Liver (tissue), 9 donors: ENCODE results near the gene CEL. TPM values are rescaled to one million over a fixed set of nuclear protein-coding genes. Genes with fewer than 3 reads are reported as not detected.
"Not testable (repeated sequence)": the region's sequence is repeated elsewhere in the genome, so short reads cannot be mapped to it uniquely, and the experiment has no call there.

Experiments used
- DNase-seq: peaks from one replicate; pipeline ENCODE4 v3.0.0-alpha.2; 2017; ENCODE audit warnings: low spot score
- H3K27ac ChIP-seq, 2 donors: one replicate each; pipeline ENCODE4 v1.7.0; 2013; ENCODE audit warnings: inconsistent platforms in 2 of 2, low read length in 2 of 2, control low read depth in 1 of 2, low read depth in 1 of 2, mild to moderate bottlenecking in 1 of 2
- H3K27me3 ChIP-seq, 4 donors: one replicate each; pipeline versions ENCODE4 v1.6.1 to v1.7.0; 2013; ENCODE audit warnings: low read length in 3 of 4, inconsistent platforms in 1 of 4, mild to moderate bottlenecking in 1 of 4, moderate library complexity in 1 of 4; ENCODE audit not compliant: control insufficient read depth in 4 of 4, insufficient read depth in 4 of 4
- H3K36me3 ChIP-seq, 4 donors: one replicate each; pipeline versions ENCODE4 v1.6.1 to v1.7.0; 2013; ENCODE audit warnings: low read length in 3 of 4, mild to moderate bottlenecking in 3 of 4, low read depth in 1 of 4, moderate library complexity in 1 of 4; ENCODE audit not compliant: control insufficient read depth in 4 of 4, insufficient read depth in 3 of 4
- H3K4me1 ChIP-seq, 4 donors: one replicate each; pipeline versions ENCODE4 v1.6.1 to v1.7.0; 2013; ENCODE audit warnings: low read length in 3 of 4, mild to moderate bottlenecking in 3 of 4, moderate library complexity in 1 of 4; ENCODE audit not compliant: control insufficient read depth in 4 of 4, insufficient read depth in 4 of 4
- H3K4me3 ChIP-seq, 3 donors: one replicate each; pipeline versions ENCODE4 v1.6.1 to v1.7.0; 2013; ENCODE audit warnings: low read length in 3 of 3, control low read depth in 1 of 3, low read depth in 1 of 3, mild to moderate bottlenecking in 1 of 3
- H3K9ac ChIP-seq, 2 donors: one replicate each; pipeline ENCODE4 v1.7.0; 2013; ENCODE audit warnings: low read length in 2 of 2, mild to moderate bottlenecking in 2 of 2, moderate library complexity in 2 of 2, control low read depth in 1 of 2, low read depth in 1 of 2
- H3K9me3 ChIP-seq, 4 donors: one replicate each; pipeline versions ENCODE4 v1.6.1 to v1.7.0; 2013; ENCODE audit warnings: low read length in 3 of 4; ENCODE audit not compliant: control insufficient read depth in 4 of 4
- ATF3 ChIP-seq: IDR thresholded peaks from 2 replicates; pipeline ENCODE4 v1.6.1; 2016; ENCODE audit warnings: antibody characterized with exemption
- EGR1 ChIP-seq, 2 donors: IDR thresholded peaks; 2 replicates each; pipeline ENCODE4 v1.6.1; 2016 to 2018; ENCODE audit warnings: antibody characterized with exemption in 2 of 2, low read depth in 2 of 2
- FOXA1 ChIP-seq: IDR thresholded peaks from 2 replicates; pipeline ENCODE4 v1.6.1; 2016; ENCODE audit warnings: antibody characterized with exemption
- FOXA2 ChIP-seq: IDR thresholded peaks from 2 replicates; pipeline ENCODE4 v1.6.1; 2016; ENCODE audit warnings: antibody characterized with exemption
- GABPA ChIP-seq, 2 donors: IDR thresholded peaks in 1 of 2; conservative IDR thresholded peaks in 1 of 2; 2 replicates each; pipeline ENCODE4 v1.6.1; 2016; ENCODE audit warnings: antibody characterized with exemption in 2 of 2, mild to moderate bottlenecking in 1 of 2, moderate library complexity in 1 of 2
- HNF4A ChIP-seq, 2 donors: conservative IDR thresholded peaks; 2 replicates each; pipeline ENCODE4 v1.6.1; 2016; ENCODE audit warnings: antibody characterized with exemption in 2 of 2, mild to moderate bottlenecking in 2 of 2
- HNF4G ChIP-seq: IDR thresholded peaks from 2 replicates; pipeline ENCODE4 v1.6.1; 2016; ENCODE audit warnings: antibody characterized with exemption
- JUND ChIP-seq, 2 donors: IDR thresholded peaks; 2 replicates each; pipeline ENCODE4 v1.6.1; 2016; ENCODE audit warnings: antibody characterized with exemption in 2 of 2
- RAD21 ChIP-seq, 2 donors: IDR thresholded peaks; 2 replicates each; pipeline ENCODE4 v1.6.1; 2016; ENCODE audit warnings: antibody characterized with exemption in 2 of 2, mild to moderate bottlenecking in 2 of 2
- SP1 ChIP-seq: IDR thresholded peaks from 2 replicates; pipeline ENCODE4 v1.6.1; 2018; ENCODE audit warnings: antibody characterized with exemption, mild to moderate bottlenecking
- TAF1 ChIP-seq: conservative IDR thresholded peaks from 2 replicates; pipeline ENCODE4 v1.6.1; 2016; ENCODE audit warnings: antibody characterized with exemption, mild to moderate bottlenecking
- YY1 ChIP-seq: IDR thresholded peaks from 2 replicates; pipeline ENCODE4 v1.6.1; 2016; ENCODE audit warnings: antibody characterized with exemption, mild to moderate bottlenecking
- WGBS: extraction: QIAGEN DNeasy Blood & Tissue Kit; methylation state at CpG from one replicate; pipeline ENCODE4 v1.1.7; 2013; 5-methylcytosine and 5-hydroxymethylcytosine counted together
- polyA plus RNA-seq, 2 donors: library from polyadenylated mRNA; stranded (reverse) in 1 of 2; unstranded in 1 of 2; fragments of 200-250 nt in 1 of 2; fragments of >200 nt in 1 of 2; fragmentation: Nextera tagmentation in 1 of 2; extraction: Ambion mirVana in 1 of 2; gene quantifications; one replicate each; pipeline versions ENCODE4 v1.2.1 to v1.2.3, GENCODE V29; 2013 to 2015
- total RNA-seq, 2 donors: library from RNA; depleted of rRNA; stranded (reverse); fragments of >200 nt; gene quantifications; one replicate each; pipeline ENCODE4 v1.2.3, GENCODE V29; 2014
- TF ChIP-seq, protein P1 (sequence below): IDR thresholded peaks from 2 replicates; pipeline ENCODE4 v1.6.1; 2016; ENCODE audit warnings: antibody characterized with exemption
- TF ChIP-seq, protein P2 (sequence below): fragments of 150-350 bp; IDR thresholded peaks from 2 replicates; pipeline ENCODE4 v1.5.1; 2017; ENCODE audit warnings: improper control_type of control experiment, low read depth, low read length; ENCODE audit not compliant: missing input control
- TF ChIP-seq, protein P3 (sequence below): IDR thresholded peaks from 2 replicates; pipeline ENCODE4 v1.6.1; 2016; ENCODE audit warnings: antibody characterized with exemption, mild to moderate bottlenecking
- donor health status: healthy.
- donor health status: healthy.
- donor health status: healthy.
- donor health status: healthy.
- donor health status: healthy.

Gene CEL
- total and polyA plus RNA-seq, 4 donors: 0.08 to 0.25 (median 0.09) TPM; not detected in 1

DNA sequence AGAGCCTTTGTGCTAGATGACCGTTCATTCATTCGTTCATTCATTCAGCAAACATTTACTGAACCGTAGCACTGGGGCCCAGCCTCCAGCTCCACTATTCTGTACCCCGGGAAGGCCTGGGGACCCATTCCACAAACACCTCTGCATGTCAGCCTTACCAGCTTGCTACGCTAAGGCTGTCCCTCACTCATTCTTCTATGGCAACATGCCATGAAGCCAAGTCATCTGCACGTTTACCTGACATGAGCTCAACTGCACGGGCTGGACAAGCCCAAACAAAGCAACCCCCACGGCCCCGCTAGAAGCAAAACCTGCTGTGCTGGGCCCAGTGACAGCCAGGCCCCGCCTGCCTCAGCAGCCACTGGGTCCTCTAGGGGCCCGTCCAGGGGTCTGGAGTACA is 6.0 kb downstream of the CEL start (continued):
- TF ChIP-seq SP1: no peak

- not testable (repeated sequence) for H3K36me3 ChIP-seq, H3K27me3 ChIP-seq, H3K4me3 ChIP-seq, H3K9me3 ChIP-seq, H3K27ac ChIP-seq, DNase-seq, H3K4me1 ChIP-seq, H3K9ac ChIP-seq
- 94% methylated on average over 2 of the region's 15 CpGs for WGBS
Measured at GRCh38 chr9:133068431-133068830, 6.7 kb downstream of the CEL start.

DNA sequence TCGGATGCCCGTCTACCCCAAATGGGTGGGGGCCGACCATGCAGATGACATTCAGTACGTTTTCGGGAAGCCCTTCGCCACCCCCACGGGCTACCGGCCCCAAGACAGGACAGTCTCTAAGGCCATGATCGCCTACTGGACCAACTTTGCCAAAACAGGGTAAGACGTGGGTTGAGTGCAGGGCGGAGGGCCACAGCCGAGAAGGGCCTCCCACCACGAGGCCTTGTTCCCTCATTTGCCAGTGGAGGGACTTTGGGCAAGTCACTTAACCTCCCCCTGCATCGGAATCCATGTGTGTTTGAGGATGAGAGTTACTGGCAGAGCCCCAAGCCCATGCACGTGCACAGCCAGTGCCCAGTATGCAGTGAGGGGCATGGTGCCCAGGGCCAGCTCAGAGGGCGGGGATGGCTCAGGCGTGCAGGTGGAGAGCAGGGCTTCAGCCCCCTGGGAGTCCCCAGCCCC is 8.8 kb downstream of the CEL start:
- not testable (repeated sequence) for H3K36me3 ChIP-seq, DNase-seq, H3K4me1 ChIP-seq, H3K27ac ChIP-seq, H3K4me3 ChIP-seq, H3K9ac ChIP-seq, H3K27me3 ChIP-seq, H3K9me3 ChIP-seq
- WGBS: 93% methylated on average over 17 of the region's 17 CpGs

DNA sequence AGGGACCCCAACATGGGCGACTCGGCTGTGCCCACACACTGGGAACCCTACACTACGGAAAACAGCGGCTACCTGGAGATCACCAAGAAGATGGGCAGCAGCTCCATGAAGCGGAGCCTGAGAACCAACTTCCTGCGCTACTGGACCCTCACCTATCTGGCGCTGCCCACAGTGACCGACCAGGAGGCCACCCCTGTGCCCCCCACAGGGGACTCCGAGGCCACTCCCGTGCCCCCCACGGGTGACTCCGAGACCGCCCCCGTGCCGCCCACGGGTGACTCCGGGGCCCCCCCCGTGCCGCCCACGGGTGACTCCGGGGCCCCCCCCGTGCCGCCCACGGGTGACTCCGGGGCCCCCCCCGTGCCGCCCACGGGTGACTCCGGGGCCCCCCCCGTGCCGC is 9.2 kb downstream of the CEL start:
- WGBS: 95% methylated on average over 22 of the region's 31 CpGs

GRCh38 chr9:133071484-133072150 is 9.8 kb downstream of the CEL start:
- DNase-seq: no peak
- Histone ChIP-seq H3K4me3 (no peak overlapping the region), H3K4me1 (no peaks in the 10 kb centered on the region), H3K9me3 (no peaks in the 10 kb centered on the region), H3K27me3 (no peaks in the 10 kb centered on the region), H3K36me3 (no peaks in the 10 kb centered on the region), H3K27ac (no peak overlapping the region), H3K9ac (no peak overlapping the region)
- 91% methylated on average over 33 of the region's 33 CpGs for WGBS
- TF ChIP-seq EGR1 (IDR thresholded peaks at IDR 0.05; ENCODE audit: low read depth in 2 of 2) (no peak), YY1 (no peak), RAD21 (IDR thresholded peaks at IDR 0.05) (no peak), JUND (IDR thresholded peaks at IDR 0.05) (no peak), HNF4A (conservative IDR thresholded peaks at IDR 0.05) (no peak), ATF3 (no peak), SP1 (no peak), HNF4G (no peak), FOXA2 (no peak), GABPA (IDR thresholded peaks at IDR 0.05 in 1 of 2, conservative IDR thresholded peaks at IDR 0.05 in 1 of 2) (no peak), FOXA1 (no peak), TAF1 (no peak)
- TF ChIP-seq, protein P1, sequence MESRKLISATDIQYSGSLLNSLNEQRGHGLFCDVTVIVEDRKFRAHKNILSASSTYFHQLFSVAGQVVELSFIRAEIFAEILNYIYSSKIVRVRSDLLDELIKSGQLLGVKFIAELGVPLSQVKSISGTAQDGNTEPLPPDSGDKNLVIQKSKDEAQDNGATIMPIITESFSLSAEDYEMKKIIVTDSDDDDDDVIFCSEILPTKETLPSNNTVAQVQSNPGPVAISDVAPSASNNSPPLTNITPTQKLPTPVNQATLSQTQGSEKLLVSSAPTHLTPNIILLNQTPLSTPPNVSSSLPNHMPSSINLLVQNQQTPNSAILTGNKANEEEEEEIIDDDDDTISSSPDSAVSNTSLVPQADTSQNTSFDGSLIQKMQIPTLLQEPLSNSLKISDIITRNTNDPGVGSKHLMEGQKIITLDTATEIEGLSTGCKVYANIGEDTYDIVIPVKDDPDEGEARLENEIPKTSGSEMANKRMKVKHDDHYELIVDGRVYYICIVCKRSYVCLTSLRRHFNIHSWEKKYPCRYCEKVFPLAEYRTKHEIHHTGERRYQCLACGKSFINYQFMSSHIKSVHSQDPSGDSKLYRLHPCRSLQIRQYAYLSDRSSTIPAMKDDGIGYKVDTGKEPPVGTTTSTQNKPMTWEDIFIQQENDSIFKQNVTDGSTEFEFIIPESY: no peak
- TF ChIP-seq, protein P2, sequence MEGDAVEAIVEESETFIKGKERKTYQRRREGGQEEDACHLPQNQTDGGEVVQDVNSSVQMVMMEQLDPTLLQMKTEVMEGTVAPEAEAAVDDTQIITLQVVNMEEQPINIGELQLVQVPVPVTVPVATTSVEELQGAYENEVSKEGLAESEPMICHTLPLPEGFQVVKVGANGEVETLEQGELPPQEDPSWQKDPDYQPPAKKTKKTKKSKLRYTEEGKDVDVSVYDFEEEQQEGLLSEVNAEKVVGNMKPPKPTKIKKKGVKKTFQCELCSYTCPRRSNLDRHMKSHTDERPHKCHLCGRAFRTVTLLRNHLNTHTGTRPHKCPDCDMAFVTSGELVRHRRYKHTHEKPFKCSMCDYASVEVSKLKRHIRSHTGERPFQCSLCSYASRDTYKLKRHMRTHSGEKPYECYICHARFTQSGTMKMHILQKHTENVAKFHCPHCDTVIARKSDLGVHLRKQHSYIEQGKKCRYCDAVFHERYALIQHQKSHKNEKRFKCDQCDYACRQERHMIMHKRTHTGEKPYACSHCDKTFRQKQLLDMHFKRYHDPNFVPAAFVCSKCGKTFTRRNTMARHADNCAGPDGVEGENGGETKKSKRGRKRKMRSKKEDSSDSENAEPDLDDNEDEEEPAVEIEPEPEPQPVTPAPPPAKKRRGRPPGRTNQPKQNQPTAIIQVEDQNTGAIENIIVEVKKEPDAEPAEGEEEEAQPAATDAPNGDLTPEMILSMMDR: no peak
- TF ChIP-seq, protein P3, sequence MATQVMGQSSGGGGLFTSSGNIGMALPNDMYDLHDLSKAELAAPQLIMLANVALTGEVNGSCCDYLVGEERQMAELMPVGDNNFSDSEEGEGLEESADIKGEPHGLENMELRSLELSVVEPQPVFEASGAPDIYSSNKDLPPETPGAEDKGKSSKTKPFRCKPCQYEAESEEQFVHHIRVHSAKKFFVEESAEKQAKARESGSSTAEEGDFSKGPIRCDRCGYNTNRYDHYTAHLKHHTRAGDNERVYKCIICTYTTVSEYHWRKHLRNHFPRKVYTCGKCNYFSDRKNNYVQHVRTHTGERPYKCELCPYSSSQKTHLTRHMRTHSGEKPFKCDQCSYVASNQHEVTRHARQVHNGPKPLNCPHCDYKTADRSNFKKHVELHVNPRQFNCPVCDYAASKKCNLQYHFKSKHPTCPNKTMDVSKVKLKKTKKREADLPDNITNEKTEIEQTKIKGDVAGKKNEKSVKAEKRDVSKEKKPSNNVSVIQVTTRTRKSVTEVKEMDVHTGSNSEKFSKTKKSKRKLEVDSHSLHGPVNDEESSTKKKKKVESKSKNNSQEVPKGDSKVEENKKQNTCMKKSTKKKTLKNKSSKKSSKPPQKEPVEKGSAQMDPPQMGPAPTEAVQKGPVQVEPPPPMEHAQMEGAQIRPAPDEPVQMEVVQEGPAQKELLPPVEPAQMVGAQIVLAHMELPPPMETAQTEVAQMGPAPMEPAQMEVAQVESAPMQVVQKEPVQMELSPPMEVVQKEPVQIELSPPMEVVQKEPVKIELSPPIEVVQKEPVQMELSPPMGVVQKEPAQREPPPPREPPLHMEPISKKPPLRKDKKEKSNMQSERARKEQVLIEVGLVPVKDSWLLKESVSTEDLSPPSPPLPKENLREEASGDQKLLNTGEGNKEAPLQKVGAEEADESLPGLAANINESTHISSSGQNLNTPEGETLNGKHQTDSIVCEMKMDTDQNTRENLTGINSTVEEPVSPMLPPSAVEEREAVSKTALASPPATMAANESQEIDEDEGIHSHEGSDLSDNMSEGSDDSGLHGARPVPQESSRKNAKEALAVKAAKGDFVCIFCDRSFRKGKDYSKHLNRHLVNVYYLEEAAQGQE: no peak

More for the DNA sequence above, 9.2 kb downstream of the CEL start:
- DNase-seq, H3K36me3 ChIP-seq, H3K9me3 ChIP-seq, H3K4me1 ChIP-seq, H3K27ac ChIP-seq, H3K27me3 ChIP-seq, H3K9ac ChIP-seq, H3K4me3 ChIP-seq: not testable (repeated sequence)
